Raji (cell line): ENCODE measurements around the gene DCPS.

Experiments used
- POLR2A ChIP-seq: IDR thresholded peaks from 2 replicates; pipeline ENCODE4 v1.6.1; 2011; ENCODE audit warnings: low read depth, low read length, control low read depth; ENCODE audit not compliant: insufficient read depth

DCPS gene

DNA sequence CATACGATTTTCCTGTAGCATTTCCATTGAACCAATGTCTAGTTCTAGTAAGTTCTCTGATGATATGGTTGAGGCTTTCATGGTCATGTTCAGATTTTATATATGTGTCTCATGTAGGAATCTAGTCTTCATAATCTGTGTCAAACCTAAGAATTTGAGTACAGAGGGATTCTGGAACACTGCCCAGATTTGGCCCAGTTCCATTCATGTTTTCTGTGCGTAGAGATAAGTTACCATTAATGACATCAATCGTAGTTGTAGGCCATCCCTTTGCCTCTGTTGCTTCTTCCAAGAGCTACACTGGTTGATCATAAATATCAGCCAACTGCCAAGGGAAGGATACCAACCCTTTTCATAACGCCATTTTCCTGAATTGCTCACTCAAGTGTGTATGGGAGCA lies 74.9 kb downstream of the DCPS start:
- no peak for TF ChIP-seq POLR2A

- no peak for TF ChIP-seq POLR2A
Measured at GRCh38 chr11:126380909-126381308, 77.0 kb downstream of the DCPS start.

DNA sequence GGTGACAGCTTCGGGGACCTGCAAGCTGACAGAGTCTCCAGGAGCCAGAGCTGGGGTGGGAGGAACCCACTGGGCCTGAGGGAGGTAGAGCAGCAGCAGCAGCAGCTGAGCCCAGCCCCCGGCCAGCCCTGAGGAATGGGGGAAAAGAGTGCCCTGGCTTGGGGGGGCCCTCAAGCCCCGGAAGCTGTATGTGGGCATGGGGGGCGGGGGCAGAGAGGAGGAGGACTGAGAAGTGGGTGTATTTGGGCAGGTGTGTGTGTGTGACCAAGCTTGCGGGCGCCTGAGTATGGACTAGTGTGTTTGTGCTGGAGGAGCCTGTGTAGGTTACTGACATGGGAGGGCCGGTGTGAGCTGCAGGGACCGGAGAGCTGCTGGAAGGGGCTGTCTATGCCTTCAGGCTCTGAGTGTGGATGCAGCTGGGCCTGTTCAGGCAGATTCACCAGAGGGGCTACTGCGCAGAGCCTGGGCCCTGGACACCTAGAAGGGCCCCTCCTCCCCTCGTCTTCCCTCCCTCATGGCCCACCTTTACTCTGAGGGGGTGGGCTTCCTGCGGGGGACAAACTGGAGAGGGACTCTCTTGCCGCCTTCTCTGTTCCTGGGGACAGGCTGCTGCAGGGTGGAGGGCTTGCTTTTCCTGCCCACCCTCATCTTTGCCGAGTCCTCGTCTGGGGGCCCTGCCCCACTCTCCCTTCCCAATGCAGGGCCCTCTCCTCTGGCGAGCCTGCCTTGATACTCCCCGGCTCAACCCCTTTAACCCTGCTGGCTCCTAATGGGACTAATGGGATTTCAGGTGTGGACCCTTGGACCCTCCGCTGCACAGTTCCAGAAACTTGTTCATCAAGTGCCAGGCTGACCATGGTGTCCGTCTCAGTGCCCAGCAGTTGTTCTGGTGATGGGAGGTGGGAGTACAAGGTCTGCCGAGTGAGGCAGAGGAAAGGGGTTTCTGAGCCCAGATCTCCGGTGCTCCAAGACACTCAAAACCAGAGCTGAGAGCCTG lies 79.8 kb downstream of the DCPS start:
- TF ChIP-seq POLR2A = no peak

DNA sequence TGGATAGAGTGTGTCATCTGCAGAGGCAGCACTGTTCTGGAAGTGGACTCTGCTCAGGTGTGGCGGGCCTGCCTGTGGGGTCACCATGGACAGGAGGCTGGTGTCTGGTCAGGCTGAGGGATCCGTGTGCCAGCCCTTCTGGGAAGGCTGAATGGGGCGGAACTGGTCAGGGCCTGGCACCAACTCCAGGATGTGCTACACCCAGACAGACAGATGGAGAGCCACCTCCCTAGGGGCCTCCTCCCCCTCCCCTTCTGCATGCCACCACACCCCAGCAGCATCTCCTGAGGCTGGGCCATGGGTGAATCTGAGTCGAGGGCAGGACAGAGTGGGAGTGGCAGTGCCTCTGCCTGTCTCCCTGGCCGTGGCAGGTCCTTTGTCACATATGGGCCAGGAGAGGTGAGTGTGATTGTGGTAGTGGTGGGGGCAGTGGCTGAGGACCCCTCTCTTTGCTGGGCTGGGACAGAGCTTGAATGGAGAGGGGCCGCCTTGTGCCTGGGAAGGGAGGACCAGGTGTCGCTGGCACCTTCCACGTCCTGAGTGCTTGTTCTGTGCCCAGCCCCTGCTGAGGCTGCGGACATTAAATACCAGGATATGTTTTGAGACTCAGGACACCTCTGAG lies 80.7 kb downstream of the DCPS start:
- no peak for TF ChIP-seq POLR2A

- TF ChIP-seq POLR2A = no peak
Measured at GRCh38 chr11:126385991-126386728, 82.3 kb downstream of the DCPS start.

GRCh38 chr11:126387857-126388256 lies 84.0 kb downstream of the DCPS start:
- TF ChIP-seq POLR2A = no peak

DNA sequence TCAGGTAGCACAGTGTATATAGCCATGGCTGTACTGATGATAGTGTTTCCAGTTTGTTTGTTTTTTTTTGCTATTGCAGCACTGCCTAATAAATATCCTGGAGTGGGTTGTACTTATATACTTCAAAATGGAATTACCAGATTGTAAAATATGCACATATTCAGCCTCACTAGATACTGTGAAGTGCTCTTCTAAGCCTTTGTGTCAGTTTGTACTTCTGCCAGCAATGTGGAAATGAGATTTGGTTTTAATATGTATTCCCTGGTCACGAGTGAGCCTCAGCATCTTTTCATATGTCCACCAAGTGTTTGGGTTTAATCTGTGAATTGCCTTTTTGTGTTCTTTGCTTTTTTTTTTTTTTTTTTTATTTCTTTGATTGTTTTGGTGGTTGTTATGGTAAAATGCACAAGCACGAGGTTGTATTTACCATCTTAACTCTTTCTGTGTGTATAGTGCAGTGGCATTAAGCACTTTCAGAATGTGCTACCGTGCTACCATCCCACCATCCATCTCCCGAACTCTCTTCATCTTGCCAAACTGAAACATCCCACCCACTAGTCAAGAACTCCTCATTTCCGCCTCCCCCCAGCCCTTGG lies 86.5 kb downstream of the DCPS start:
- TF ChIP-seq POLR2A = no peak

- no peak for TF ChIP-seq POLR2A
Measured at GRCh38 chr11:126391286-126391954, 87.6 kb downstream of the DCPS start.

DNA sequence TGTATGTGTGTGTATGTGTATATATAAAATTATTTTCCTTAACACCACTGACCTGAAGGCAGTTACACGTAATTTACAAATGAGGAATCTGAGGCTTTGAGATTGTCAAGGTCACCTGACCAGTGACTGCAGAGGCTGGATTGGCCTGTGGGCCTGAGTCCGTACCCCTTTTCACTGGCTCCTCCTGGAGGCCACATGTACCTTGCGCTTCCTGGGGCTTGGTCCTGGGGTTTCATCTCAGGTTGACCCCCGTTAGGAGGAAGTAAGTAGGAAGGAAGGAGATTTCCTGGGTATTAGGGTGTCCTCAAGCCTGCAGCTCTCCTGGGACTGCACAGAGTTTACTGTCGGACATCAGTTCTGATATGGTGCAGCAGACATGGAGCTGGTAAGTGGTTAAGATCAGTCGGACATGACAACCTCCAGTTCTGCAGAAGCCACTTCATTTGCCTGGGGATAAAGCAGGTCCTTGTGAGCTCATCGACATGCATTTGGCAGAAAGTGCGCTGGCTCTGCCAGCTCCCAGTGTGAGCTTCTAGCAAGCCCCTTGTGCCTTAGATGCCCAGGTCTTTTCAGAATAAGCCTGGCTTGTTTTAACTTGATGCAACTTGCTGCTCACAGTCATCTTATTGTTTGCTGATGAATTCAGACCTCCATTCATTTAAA lies 88.2 kb downstream of the DCPS start:
- no peak for TF ChIP-seq POLR2A

GRCh38 chr11:126392633-126393013 lies 88.8 kb downstream of the DCPS start:
- no peak for TF ChIP-seq POLR2A

- no peak for TF ChIP-seq POLR2A
Measured at GRCh38 chr11:126393143-126393542, 89.3 kb downstream of the DCPS start.

DNA sequence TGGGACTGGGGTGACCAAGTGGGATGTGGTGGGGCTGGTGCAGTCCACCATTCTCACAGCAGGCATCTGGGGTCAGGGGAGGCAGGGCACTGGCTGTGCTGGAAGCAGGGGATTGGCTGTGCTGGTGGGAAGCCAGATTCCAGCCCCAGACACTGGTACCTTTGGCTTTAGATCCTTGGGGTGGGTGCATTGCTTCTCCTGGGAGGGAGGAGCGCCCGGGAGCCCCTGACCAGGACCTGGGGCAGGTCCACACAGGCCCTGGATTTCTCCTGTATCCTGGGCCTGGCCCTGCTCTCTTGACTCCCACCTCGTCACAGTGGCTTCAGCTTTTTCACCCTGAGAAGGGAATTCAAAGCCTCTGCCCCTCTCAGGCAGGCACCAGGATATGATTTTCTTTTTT lies 90.2 kb downstream of the DCPS start:
- TF ChIP-seq POLR2A = no peak
